PC-9 (cell line): ENCODE data around the gene RCOR3.

Source experiments
- CTCF ChIP-seq: fragments of 200-600 bp; sonication (generic); conservative IDR thresholded peaks from 2 replicates; pipeline ENCODE4 v1.6.1; 2017; ENCODE audit warnings: mixed run types, antibody characterized with exemption, mild to moderate bottlenecking, moderate library complexity
- EZH2 ChIP-seq: fragments of 200-600 bp; sonication (generic); IDR thresholded peaks from 2 replicates; pipeline ENCODE4 v1.8.0; 2017; ENCODE audit warnings: antibody characterized with exemption, low read depth

GRCh38 chr1:211241071-211241470, 18.1 kb upstream of the RCOR3 start:
- no peak for TF ChIP-seq CTCF
- TF ChIP-seq EZH2, result no peak
